KMS-11 (cell line): ENCODE data around the gene GTPBP10.

Source experiments
- H2AFZ ChIP-seq: fragments of 200-600 bp; sonication (generic); 2 replicates; pipeline ENCODE4 v1.6.1; 2016; ENCODE audit warnings: antibody characterized with exemption, mixed run types, low read depth
- H3K27ac ChIP-seq: fragments of 200-600 bp; sonication (generic); 2 replicates; pipeline ENCODE4 v1.6.1; 2016; ENCODE audit warnings: mild to moderate bottlenecking, mixed run types
- H3K27me3 ChIP-seq: fragments of 200-600 bp; sonication (generic); 2 replicates; pipeline ENCODE4 v1.6.1; 2017; ENCODE audit warnings: mild to moderate bottlenecking, low read depth, mixed run types, moderate library complexity; ENCODE audit not compliant: insufficient read depth
- H3K36me3 ChIP-seq: fragments of 200-600 bp; sonication (generic); 2 replicates; pipeline ENCODE4 v1.6.1; 2017; ENCODE audit warnings: mild to moderate bottlenecking, mixed run types; ENCODE audit not compliant: insufficient read depth
- H3K4me1 ChIP-seq: fragments of 200-600 bp; sonication (generic); 2 replicates; pipeline ENCODE4 v1.6.1; 2016; ENCODE audit warnings: mild to moderate bottlenecking, low read depth, mixed run types; ENCODE audit not compliant: poor library complexity, severe bottlenecking
- H3K4me2 ChIP-seq: fragments of 200-600 bp; sonication (generic); 2 replicates; pipeline ENCODE4 v1.7.0; 2016; ENCODE audit warnings: mild to moderate bottlenecking, mixed run types
- H3K4me3 ChIP-seq: fragments of 200-600 bp; sonication (generic); IDR thresholded peaks from 2 replicates; pipeline ENCODE4 v1.6.1; 2017; ENCODE audit warnings: low read depth, low read length, mixed read lengths; ENCODE audit not compliant: insufficient read depth
- H3K79me2 ChIP-seq: fragments of 200-600 bp; sonication (generic); 2 replicates; pipeline ENCODE4 v1.6.1; 2016; ENCODE audit warnings: low read depth, mixed run types; ENCODE audit not compliant: insufficient read depth
- H3K9ac ChIP-seq: fragments of 200-600 bp; sonication (generic); 2 replicates; pipeline ENCODE4 v1.6.1; 2016; ENCODE audit warnings: mild to moderate bottlenecking, mixed run types
- H4K20me1 ChIP-seq: fragments of 200-600 bp; sonication (generic); 2 replicates; pipeline ENCODE4 v1.6.1; 2016; ENCODE audit warnings: mild to moderate bottlenecking, mixed run types; ENCODE audit not compliant: insufficient read depth
- TF ChIP-seq, protein P1 (sequence below): fragments of 200-600 bp; sonication (generic); conservative IDR thresholded peaks from 2 replicates; pipeline ENCODE4 v1.6.1; 2017; ENCODE audit warnings: low read depth, mild to moderate bottlenecking, antibody characterized with exemption, low read length, moderate library complexity, mixed read lengths

GTPBP10 gene

DNA sequence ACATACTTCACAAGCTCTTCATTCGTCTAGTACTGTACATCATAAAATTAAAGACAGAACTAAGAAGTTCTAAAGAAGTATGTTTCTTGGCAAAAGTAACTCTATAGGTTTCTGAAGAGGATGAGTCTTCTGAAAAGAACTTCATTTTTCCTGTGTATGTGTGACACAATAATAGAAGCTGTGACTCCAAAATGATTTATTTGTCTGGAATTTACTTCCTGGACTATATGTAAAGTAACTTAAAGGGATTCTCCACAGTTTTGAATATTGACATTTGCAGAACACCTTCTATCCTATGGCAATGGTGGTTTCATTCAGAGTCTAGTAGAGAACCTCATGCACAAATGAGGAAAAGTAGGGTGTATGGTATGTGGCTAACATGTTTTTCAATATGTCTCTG is 36.9 kb downstream of the GTPBP10 start:
- H3K9ac ChIP-seq: no peak overlapping the region
- no peak overlapping the region for H3K4me3 ChIP-seq
- no peak overlapping the region for H3K27ac ChIP-seq
- no peaks in the 10 kb centered on the region for H3K27me3 ChIP-seq
- H3K79me2 ChIP-seq: no peaks in the 10 kb centered on the region
- no peak overlapping the region for H3K4me2 ChIP-seq
- H3K36me3 ChIP-seq: peaks cover 3% of the 10 kb centered on the region; the same call in 1 of the 2 replicates
- H2AFZ ChIP-seq: no peak overlapping the region
- TF ChIP-seq, protein P1, sequence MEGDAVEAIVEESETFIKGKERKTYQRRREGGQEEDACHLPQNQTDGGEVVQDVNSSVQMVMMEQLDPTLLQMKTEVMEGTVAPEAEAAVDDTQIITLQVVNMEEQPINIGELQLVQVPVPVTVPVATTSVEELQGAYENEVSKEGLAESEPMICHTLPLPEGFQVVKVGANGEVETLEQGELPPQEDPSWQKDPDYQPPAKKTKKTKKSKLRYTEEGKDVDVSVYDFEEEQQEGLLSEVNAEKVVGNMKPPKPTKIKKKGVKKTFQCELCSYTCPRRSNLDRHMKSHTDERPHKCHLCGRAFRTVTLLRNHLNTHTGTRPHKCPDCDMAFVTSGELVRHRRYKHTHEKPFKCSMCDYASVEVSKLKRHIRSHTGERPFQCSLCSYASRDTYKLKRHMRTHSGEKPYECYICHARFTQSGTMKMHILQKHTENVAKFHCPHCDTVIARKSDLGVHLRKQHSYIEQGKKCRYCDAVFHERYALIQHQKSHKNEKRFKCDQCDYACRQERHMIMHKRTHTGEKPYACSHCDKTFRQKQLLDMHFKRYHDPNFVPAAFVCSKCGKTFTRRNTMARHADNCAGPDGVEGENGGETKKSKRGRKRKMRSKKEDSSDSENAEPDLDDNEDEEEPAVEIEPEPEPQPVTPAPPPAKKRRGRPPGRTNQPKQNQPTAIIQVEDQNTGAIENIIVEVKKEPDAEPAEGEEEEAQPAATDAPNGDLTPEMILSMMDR: no peak
- H3K4me1 ChIP-seq: no peaks in the 10 kb centered on the region
- H4K20me1 ChIP-seq: no peaks in the 10 kb centered on the region

DNA sequence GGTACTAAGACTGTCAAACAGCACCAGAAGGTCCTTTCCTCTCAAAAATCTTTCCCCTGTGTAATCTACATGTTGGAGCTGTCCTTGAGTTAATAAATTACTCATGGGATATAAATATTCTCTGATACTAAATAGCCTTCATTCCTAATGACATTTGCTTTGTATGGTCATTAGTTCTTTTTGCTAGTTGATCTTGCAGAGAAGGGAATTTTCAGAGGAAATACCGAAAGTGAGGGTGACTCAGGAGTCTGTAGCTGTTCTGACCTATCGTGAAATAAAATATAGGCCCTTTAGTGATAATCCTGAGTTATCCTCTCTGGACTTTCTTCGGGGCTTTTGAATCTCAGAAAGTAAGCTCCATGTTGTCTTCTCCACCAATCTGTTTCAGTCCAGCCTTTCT is 37.3 kb downstream of the GTPBP10 start:
- H4K20me1 ChIP-seq: no peaks in the 10 kb centered on the region
- H2AFZ ChIP-seq: no peak overlapping the region
- no peaks in the 10 kb centered on the region for H3K4me1 ChIP-seq
- H3K27me3 ChIP-seq: no peaks in the 10 kb centered on the region
- H3K27ac ChIP-seq: no peak overlapping the region
- no peak overlapping the region for H3K9ac ChIP-seq
- peaks cover 3% of the 10 kb centered on the region; the same call in 1 of the 2 replicates for H3K36me3 ChIP-seq
- H3K79me2 ChIP-seq: no peaks in the 10 kb centered on the region
- no peak overlapping the region for H3K4me3 ChIP-seq
- H3K4me2 ChIP-seq: no peak overlapping the region
- TF ChIP-seq, protein P1: no peak

DNA sequence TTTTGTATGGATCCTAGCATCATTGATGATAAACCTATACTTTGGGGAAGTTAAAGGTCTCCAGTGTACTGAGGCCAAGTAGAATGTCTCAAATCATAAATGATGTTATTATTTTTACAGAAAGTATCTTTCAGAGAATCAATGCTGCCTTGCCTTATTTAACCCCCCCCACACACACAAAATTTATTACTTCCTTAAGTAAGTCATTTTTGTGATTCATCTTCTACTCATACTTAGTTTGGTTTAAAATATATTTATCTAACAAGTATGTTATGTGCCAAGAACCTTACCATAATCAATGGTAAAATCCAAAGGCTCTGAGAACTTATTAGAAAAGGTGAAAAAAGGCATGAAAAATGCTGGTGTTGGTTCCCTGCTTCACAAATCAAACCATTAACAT is 37.9 kb downstream of the GTPBP10 start:
- Histone ChIP-seq H3K36me3 (peaks cover 3% of the 10 kb centered on the region; the same call in 1 of the 2 replicates), H3K4me2 (no peak overlapping the region), H3K4me1 (no peaks in the 10 kb centered on the region), H2AFZ (no peak overlapping the region), H3K9ac (no peak overlapping the region), H4K20me1 (no peaks in the 10 kb centered on the region), H3K27ac (no peak overlapping the region), H3K27me3 (no peaks in the 10 kb centered on the region), H3K79me2 (no peaks in the 10 kb centered on the region), H3K4me3 (no peak overlapping the region)
- TF ChIP-seq, protein P1: no peak

DNA sequence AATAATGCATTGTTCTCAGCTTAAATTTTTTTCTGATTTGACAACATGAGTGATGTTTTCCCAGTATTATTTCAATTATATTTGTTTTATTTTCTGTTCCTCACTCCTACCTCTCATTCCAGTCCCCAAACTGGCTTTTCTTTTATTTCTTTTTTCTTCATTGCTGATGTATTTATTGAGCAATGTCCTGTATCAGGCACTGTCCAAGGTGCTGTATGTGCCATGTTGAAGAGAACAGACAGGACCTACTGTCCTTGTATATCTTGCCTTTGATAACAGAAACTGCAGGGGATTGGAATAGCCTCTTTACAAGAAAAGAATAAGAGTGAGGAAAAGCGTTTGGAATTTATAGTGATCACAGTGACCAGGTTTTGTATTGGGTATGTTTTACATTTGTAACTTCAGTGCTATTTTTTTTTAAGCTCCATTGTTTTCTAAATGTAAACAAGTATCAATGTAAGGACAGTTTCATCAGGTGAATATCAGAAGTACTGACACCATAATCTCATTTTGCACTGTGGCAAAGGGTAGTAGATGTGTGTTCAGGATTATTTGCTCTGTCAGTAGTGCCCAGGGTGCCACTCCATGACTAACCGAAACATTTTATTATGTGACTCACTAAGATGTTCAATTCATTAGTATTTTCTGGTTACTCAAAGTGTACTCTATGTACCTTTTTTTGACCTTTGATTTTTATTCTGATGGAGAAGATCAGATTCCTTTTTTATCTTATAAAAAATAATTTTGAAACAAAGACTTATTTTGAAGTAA is 41.1 kb downstream of the GTPBP10 start:
- H3K4me2 ChIP-seq: no peak overlapping the region
- no peak overlapping the region for H3K9ac ChIP-seq
- H3K36me3 ChIP-seq: peaks cover 3% of the 10 kb centered on the region; the same call in 1 of the 2 replicates
- no peak overlapping the region for H3K4me3 ChIP-seq
- no peak overlapping the region for H2AFZ ChIP-seq
- no peaks in the 10 kb centered on the region for H4K20me1 ChIP-seq
- TF ChIP-seq, protein P1: no peak
- H3K27ac ChIP-seq: no peak overlapping the region
- no peaks in the 10 kb centered on the region for H3K27me3 ChIP-seq
- H3K4me1 ChIP-seq: no peaks in the 10 kb centered on the region
- H3K79me2 ChIP-seq: no peaks in the 10 kb centered on the region
